KG1 (cell line): Measurements from ENCODE around the gene RING1.
A peak's percentile ranks its signal among the peaks of the same experiment; 100 is the strongest.
"Not testable (repeated sequence)": the region's sequence is repeated elsewhere in the genome, so short reads cannot be mapped to it uniquely, and the experiment has no call there.

Experiments used
- DNase-seq: peaks from one replicate; lab custom pipeline; 2025; lab: John Stamatoyannopoulos, UW

RING1 gene

DNA sequence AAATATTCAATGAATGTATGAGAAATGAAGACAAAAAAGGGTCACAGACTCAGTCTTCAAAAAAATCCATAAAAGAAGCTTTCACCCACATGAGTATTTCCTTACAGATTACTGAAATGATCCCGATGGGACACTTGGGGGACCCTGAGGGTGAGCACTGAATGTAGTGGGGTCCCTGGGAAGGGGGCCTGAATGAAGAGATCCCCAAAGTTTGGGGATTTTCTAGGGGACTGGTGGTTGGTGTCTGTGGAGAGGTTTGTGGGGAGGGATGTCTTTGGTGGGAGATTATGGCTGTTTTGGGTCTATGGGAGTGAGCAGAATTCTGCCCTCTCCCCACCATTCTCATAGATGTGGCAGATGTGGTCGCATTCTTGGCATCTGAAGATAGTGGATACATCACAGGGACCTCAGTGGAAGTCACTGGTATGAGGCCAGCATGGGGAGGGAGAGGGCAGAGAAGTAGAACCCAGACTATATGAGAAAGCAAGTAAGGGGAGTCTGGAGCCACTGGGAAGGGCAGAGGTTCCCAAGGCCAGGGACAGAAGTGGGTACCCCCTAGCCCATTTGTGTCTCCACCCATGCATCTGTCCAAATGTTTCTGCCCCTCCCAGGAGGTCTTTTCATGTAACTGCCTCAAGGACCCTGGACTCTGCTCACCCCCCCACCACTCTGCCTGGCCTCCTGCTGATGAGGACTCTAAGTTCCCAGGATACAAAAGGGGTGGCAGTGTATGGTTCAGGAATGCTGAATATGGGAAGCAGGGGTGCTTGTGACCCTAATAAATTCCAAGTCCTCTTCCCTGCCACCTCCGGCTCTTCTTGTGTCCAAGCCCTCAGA lies 2.1 kb upstream of the RING1 start:
- no peak for DNase-seq

DNA sequence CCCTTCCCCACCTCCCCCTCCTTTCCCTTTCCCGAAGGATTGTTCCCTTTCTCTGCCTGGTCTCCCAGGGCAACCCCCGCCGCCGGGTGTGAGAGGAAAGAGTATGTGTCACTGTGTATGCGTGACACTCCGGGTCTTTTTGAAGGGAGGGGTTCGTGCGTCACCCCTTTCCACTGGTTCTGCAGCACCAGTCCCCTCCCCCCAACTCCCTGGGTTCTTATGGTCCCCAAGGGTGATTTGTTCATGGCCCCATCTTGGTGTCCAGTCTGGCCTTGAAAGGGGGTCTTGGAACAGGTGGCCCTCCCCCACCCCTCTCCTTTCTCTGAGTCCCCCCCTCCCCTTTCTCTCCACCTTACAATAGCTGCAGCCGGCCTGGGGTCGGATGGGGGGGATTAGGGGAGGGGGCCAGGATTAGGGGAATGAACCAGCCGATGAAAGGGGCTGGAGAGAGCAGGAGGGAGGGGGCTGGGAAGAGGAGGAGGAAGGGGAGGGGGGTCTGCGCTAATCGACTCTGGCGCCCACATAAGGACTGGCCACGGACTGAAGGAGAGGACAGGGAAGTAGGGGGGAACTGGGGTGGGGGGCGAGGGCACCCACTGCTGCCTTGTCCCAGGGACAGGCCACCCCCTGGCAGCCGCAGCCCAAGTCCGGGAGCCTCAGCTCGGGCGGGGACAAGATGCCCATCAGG lies 1.3 kb upstream of the RING1 start:
- no peak for DNase-seq

DNA sequence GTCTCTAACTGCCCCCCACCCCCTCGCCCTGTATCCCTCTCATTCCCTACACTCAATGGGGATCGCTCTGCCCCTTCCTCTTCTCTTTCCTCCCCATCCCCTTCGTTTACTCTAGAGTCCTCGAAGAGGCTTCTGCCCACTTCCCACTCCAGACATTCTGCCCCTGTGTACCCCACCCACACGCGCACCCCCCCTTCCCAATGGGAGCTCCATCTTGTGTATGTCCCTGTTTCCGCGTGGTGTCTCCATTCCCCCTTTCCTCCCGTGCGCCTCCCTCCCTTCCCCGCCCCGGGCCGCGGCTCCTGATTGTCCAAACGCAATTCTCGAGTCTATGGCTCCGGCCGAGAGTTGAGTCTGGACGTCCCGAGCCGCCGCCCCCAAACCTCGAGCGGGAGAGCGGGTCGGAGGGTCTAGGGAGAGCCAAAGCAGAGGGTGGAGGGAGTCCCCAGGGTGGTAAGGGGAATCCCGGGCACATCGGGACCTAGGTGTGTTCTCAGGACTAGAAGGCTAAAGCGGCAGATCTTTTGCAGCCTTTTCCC lies 679 bp upstream of the RING1 start:
- DNase-seq = peak; percentile 22

DNA sequence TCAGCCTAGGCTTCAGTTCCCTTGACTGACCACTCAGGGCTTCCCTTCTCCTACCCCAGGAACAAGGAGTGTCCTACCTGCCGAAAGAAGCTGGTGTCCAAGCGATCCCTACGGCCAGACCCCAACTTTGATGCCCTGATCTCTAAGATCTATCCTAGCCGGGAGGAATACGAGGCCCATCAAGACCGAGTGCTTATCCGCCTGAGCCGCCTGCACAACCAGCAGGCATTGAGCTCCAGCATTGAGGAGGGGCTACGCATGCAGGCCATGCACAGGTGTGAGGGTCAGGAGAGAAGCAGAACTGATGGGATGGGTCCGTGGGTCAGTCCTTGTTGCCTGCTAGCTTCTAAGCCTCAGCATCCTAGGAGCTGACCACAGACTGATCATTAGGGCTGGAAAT lies 1.6 kb downstream of the RING1 start:
- no peak for DNase-seq

DNA sequence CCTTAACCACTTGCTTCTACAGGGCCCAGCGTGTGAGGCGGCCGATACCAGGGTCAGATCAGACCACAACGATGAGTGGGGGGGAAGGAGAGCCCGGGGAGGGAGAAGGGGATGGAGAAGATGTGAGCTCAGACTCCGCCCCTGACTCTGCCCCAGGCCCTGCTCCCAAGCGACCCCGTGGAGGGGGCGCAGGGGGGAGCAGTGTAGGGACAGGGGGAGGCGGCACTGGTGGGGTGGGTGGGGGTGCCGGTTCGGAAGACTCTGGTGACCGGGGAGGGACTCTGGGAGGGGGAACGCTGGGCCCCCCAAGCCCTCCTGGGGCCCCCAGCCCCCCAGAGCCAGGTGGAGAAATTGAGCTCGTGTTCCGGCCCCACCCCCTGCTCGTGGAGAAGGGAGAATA lies 2.8 kb downstream of the RING1 start:
- no peak for DNase-seq

DNA sequence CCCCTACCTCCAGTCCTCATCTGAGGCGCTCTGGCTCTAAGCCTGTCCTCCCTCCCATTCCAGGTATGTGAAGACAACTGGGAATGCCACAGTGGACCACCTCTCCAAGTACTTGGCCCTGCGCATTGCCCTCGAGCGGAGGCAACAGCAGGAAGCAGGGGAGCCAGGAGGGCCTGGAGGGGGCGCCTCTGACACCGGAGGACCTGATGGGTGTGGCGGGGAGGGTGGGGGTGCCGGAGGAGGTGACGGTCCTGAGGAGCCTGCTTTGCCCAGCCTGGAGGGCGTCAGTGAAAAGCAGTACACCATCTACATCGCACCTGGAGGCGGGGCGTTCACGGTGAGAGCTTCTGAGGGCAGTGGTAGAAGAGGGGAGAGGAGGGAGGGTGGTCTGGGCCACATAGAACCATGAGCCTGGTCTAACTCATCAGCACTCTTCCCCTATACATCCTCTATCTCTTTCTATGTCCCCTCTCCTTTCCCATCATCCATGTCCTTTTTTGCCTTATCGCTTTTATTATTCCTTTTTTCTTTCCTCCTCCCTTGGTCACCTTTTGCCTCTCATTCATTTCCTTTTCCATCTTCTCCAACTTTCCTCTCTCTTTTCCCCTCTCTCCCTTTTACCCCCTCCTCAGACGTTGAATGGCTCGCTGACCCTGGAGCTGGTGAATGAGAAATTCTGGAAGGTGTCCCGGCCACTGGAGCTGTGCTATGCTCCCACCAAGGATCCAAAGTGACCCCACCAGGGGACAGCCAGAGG lies 3.5 kb downstream of the RING1 start:
- no peak for DNase-seq

DNA sequence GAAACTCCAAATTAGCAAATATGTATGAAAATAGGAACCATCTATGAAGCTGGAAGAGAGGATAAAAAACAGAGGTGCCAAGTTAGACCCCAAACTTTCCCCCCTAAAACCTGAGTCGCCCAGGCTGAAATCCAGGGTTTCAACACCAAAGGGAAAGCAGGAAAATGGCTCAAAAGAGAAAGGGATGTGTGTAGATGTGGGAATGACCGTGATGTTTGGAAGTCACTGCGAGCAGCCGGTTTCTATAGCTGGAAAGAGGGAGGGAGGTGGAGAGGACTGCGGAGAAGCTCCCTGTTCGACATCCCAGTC lies 4.5 kb downstream of the RING1 start:
- DNase-seq = no peak

DNA sequence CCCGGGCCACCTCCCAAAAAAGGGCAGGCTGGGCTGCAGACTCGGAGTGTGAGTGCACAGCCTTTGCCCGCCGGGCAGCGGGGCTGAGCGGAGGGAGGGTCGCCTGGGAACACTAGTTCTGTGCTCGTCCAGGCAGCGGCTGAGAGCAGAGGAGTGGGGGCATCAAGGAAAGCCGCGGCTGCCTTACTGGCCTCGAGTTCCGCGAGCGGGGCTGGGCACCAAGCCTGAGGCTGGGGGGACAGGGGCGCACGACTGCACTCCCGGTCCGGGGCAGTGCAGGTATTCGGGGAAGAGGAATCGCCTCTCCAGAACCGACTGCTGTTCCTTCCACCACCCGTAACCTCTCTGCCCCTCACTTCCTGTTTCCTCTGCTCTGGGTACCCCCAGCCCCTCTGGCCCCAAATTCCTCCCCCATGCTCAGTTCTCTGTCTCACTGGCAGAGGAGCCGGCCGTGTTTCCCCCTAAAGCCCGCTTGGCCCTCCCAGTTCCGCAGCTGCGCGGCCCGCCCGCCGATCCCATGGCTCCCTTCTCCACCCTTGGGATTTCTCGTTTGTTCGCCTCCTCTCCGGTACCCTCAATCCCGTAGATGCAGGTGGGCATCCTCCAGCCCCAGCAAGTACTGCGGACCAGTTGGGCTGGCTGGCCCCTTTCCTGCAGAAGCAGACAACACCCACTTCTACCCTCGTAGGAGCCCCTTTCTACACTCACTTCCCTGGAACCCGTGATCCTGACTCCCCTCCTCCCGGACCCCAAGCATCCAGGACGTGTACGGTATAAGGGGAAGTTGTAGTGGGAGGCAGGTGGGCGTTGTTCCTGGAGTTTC lies 5.1 kb downstream of the RING1 start:
- no peak for DNase-seq

DNA sequence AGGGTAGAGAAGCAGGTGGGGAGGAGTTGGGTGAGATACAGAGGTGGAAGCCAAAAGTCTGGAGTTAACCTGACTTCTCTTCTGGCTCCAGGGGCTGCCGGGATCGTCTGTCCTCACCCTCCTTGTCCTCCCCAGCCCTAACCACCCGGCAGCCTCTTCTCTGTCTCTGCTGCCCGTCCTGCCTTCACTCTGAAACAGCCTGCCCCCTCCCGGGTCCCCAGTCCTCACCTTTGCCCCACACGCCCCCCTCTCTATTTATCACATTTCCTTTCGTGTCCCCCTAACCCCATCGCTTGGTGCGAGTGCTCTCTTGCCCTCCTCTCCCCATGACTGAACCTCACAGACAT lies 5.7 kb downstream of the RING1 start:
- no peak for DNase-seq

DNA sequence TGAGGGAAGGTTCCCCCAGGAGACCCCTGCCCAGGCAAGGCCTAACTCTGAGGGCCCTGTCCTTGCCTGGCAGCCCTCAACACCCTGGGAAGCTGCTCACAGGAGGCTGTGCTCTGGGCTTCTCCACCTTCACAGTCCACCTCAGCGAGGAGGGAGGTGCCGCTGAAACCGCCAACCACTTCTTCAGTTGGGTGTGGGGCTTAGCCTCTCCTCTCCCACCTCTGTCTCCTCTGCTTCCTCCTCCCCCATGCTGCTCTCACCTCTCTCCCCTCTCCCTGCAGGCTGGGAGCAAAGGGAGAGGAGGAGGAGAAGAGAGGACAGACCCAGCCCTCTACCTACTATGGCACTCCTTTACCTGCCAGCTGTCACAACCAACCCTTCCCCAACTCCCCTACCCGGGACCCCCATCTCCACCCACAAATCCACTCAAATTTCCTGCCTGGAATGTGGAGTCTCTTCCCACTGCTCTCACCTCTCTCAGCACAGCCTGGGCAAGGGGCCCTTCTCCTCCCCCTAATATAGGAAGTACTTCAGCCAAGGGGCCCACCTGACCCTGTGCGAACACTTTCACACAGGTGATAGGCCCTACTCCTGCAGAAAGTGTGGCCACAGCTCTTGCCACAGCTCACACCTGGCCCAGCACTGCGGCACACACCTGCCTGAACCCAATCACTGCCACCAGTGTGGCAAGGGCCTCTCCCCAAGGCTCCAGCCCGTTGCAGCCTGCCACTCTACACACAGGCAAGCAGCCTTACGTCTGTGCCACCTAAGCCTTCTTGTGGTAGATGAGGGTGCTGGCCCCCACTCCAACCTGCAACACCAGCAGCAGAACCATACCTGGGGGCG lies 7.2 kb downstream of the RING1 start:
- no peak for DNase-seq

DNA sequence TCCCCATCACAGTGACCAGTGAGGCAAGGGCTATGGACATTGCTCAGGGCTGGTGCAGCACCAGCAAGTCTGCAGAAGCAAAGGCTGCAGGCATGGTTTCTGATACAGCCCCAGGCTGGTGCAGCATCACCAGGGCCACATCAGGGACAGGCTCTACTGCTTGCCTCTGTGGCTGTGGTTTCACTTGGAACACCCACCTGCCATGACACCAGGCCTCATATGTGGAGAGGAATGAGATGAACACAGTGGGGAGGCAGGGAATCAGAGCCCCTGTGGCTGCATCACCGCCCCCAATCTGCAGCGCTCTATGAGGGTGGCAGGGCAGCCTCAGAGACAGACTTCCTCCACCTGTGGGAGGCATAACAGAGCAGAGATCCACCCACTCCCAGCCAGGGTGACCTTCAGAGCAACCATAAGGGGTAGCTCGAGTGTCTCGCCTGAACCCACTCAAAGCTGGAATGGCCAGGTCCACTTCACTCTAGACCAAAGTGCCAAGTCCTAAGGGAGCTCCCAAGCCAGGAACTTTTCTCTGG lies 7.9 kb downstream of the RING1 start:
- DNase-seq = no peak

DNA sequence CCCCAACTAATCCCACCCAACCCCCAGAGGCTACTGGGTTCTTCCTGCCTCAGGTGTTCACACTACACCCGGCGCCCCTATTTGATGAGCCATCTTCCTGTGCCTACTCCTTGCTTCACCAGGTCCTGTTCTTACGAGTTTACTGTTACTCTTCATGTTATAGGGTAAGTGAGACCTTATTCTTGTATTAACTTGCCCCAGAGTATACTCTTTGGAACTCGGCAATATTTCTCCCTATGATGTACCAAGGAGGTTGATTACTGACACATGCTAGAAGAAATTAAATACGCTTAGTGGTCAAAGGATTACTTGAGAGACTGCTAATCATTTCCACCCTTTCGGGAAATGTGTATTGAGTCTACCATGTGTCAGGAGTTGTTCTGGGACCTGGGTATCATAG lies 8.9 kb downstream of the RING1 start:
- no peak for DNase-seq

DNA sequence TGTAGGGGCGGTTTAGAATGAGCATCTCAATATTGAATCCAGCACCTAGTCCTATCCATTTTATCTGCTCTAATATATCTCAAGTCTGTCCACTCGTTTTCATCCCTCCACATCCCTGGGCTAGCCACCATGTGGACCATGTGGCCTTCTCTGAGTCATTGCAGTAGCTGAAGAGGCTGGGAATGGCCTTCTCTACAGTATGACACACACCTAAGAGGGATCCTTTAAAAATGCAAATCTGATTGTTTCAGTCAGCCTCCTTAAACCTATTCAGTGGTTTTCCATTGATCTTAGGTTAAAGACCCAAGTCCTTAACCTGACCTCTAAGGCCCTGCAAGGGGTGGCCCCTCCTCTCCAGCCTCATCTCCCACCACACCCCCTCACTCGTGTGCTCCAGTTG lies 9.4 kb downstream of the RING1 start:
- DNase-seq = no peak

DNA sequence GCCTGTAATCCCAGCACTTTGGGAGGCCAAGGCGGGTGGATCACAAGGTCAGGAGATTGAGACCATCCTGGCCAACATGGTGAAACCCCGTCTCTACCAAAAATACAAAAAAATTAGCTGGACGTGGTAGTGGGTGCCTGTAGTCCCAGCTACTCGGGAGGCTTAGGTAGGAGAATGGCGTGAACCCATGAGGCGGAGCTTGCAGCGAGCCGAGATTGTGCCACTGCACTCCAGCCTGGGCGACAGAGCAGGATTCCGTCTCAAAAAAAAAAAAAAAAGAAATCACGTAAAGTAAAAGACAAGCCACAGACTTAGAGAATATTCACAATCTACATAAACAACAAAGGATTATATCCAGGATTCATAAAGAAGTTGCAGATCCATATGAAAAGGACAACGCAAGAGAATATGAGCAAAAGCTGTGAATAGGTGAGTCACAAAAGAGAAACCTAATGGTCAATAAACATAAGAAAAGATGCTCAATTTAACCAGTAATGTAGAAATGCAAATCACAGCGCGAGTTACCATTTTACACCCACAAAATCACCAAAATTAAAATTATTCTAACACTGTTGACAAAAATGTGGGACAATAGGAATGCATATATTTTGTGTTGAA lies 18.3 kb downstream of the RING1 start:
- DNase-seq = not testable (repeated sequence)

DNA sequence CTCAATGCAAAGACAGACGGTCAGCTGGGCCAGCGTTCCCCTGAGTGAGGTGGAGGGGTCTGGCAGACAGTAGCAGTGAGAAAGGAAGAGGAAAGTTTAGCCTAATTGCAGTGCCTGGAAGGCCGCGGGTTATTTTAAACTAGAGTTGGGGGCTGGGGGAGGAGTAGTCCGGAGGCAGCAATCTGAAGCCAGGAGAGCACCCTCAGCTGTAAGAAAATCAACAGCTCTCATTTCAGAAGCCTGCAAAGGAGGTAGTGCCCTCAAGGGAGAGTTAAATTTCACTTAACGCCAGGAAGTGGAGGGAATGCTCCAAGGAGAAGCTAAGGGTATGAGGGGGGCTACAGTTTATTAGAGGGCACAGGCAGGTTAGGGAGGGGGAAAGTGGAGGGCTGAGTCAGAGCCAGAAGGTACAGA lies 26.9 kb downstream of the RING1 start:
- no peak for DNase-seq

DNA sequence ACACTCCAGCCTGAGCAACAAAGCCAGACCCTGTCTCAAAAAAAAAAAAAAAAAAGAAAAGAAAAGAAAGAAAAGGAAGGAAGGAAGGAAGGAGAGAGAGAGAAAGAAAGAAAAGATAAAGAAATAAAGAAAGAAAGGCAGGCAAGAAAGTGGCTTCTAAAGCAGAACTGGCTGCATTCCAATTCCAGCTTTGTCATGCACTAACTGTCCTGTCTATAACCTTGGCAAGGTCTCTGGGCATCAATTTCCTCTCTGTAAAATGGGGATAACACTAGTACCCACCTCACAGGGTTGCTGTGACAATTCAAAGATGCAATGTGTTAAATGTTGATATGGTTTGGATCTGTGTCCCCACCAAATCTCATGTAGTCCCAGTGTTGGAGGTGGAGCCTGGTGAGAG lies 28.0 kb downstream of the RING1 start:
- no peak for DNase-seq

DNA sequence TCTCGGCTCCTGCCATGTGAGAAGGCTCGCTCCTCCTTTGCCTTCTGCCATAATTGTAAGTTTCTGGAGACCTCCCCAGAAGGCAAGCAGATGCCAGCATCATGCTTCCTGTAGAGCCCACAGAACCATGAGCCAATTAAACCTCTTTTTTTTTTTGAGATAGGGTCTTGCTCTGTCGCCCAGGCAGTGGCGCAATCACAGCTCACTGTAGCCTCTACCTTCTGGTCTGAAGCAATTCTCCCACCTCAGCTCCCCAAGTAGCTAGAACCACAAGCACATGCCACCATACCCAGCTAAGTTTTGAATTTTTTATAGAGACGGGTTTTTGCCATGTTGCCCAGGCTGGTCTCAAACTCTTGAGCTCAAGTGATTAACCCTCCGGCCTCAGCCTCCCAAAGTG lies 28.6 kb downstream of the RING1 start:
- no peak for DNase-seq

DNA sequence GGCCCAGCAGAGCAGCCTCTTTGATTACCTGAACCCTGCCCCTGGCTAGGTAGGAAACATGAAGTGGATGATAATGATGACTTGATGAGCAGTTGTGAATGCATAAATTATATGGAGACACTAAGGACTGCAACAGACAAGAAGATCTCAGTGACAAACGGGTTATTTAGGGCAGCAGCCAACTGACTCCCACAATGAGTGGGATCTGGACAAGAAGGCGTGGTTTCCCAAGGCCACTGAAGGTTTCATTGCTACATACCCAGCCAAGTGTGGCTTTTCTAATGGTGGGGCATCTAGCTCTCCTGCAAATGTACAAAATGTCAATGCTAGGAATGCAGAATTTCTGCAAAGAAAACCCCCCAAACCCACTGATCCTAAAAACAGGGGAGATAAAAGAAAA lies 29.4 kb downstream of the RING1 start:
- no peak for DNase-seq

DNA sequence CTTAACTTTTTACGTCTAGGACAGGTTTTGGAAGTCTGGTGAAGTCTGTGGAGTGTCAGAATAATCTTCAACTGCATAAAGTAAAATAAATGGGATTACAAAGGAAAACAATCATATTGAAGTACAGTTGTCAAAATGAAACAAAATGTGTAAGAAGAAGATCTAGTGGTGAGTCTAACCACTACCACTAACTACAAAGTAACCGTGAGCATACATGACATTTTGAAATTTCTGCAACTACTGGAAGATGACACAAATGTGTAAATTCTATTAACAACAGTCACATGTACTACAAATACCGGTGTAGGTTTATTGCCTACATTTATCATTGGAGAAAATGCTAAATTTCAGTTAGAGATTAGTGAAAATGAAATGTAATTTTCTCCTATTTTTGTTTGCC lies 33.7 kb downstream of the RING1 start:
- no peak for DNase-seq

DNA sequence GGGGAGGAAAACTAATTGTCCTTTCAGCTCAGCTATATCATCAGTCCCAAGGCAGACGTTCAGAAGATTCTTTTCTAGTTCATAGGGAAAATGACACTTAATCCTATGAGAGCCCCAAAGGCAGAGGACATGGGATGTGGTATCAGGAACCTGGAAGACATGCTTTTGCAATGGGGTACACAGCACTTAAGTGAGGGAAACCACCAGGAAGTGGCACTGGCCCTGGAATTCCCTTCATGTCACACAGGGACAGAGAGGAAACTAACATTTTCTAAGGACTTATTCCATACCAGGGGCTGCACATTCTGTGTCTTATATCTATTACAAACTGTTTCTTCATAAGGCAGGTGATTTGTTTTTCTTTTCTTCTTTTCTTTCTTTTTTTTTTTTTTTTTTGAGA lies 35.2 kb downstream of the RING1 start:
- DNase-seq = no peak
